ENCODE results near the gene PWWP2B. TPM values are rescaled to one million over a fixed set of nuclear protein-coding genes. Genes with fewer than 3 reads are reported as not detected.
A peak's percentile ranks its signal among the peaks of the same experiment; 100 is the strongest.

The PWWP2B gene
- total and polyA plus RNA-seq, 2 experiments from 2014 or later, result 2.3 to 12.8 TPM

GRCh38 chr10:132399117-132400035 is 2.4 kb downstream of the PWWP2B start:
- Histone ChIP-seq H2AFZ (no peak overlapping the region), H4K20me1 (replicated peaks; ENCODE audit: insufficient read depth) (no peaks in the 10 kb centered on the region), H3K79me2 (replicated peaks; ENCODE audit: insufficient read depth) (no peaks in the 10 kb centered on the region), H3K27ac (ENCODE audit: low read depth) (no peak overlapping the region), H3K27me3 (ENCODE audit: insufficient read depth) (peaks cover 6% of the 10 kb centered on the region; the same call in 1 of the 2 replicates), H3F3A (replicated peaks; ENCODE audit: low read depth) (no peaks in the 10 kb centered on the region), H3K36me3 (ENCODE audit: insufficient read depth) (no peaks in the 10 kb centered on the region), H3K4me1 (ENCODE audit: insufficient read depth) (peaks cover 7% of the 10 kb centered on the region; the same call in 1 of the 2 replicates), H3K4me2 (no peak overlapping the region), H3K4me3 (no peak overlapping the region), H3K9me2 (ENCODE audit: insufficient read depth) (no peaks in the 10 kb centered on the region)
- Mint-ChIP-seq H3K27me3 (ENCODE audit: insufficient read depth, low read depth, poor library complexity) (peaks cover 3% of the 10 kb centered on the region), H3K9me3 (no peaks in the 10 kb centered on the region), H3K4me1 (peaks cover 24% of the 10 kb centered on the region), H3K27ac (no peak overlapping the region), H3K4me3 (no peak overlapping the region; the same call in 2 of the 3 replicates), H3K36me3 (ENCODE audit: low read depth) (no peaks in the 10 kb centered on the region)
- no peak for DNase-seq (ENCODE audit: low spot score)
- no peak for ATAC-seq
- TF ChIP-seq STAT1 (IDR thresholded peaks at IDR 0.05; ENCODE audit: unreplicated experiment), result no peak
- no peak for TF ChIP-seq CREB1 (CRISPR knock-in tag; IDR thresholded peaks at IDR 0.05; ENCODE audit: low read depth)
- no peak for TF ChIP-seq CTCF (conservative IDR thresholded peaks at IDR 0.05; ENCODE audit: low read depth in 2 of 2)
- TF ChIP-seq JUNB (IDR thresholded peaks at IDR 0.05; ENCODE audit: unreplicated experiment), result no peak

GRCh38 chr10:132400041-132400546 is 3.1 kb downstream of the PWWP2B start:
- Histone ChIP-seq H3K27ac (ENCODE audit: low read depth) (no peak overlapping the region), H3K4me1 (ENCODE audit: insufficient read depth) (peaks cover 7% of the 10 kb centered on the region; the same call in 1 of the 2 replicates), H3K4me3 (no peak overlapping the region), H3K27me3 (ENCODE audit: insufficient read depth) (peaks cover 6% of the 10 kb centered on the region; the same call in 1 of the 2 replicates), H3K9me2 (ENCODE audit: insufficient read depth) (no peaks in the 10 kb centered on the region), H3F3A (replicated peaks; ENCODE audit: low read depth) (no peaks in the 10 kb centered on the region), H4K20me1 (replicated peaks; ENCODE audit: insufficient read depth) (no peaks in the 10 kb centered on the region), H2AFZ (no peak overlapping the region), H3K79me2 (replicated peaks; ENCODE audit: insufficient read depth) (no peaks in the 10 kb centered on the region), H3K4me2 (no peak overlapping the region), H3K36me3 (ENCODE audit: insufficient read depth) (no peaks in the 10 kb centered on the region)
- TF ChIP-seq JUNB (IDR thresholded peaks at IDR 0.05; ENCODE audit: unreplicated experiment) (no peak), ZNF114 (CRISPR knock-in tag; IDR thresholded peaks at IDR 0.05) (no peak), CTCF (conservative IDR thresholded peaks at IDR 0.05; ENCODE audit: low read depth in 2 of 2) (peak in 1 of 2 experiments; percentile 49; a peak in 2 of 4 replicates)
- peak; percentile 8; the same call in 1 of the 3 replicates for ATAC-seq
- Mint-ChIP-seq H3K27me3 (ENCODE audit: insufficient read depth, low read depth, poor library complexity) (peaks cover 3% of the 10 kb centered on the region), H3K27ac (no peak overlapping the region), H3K4me3 (no peak overlapping the region), H3K9me3 (no peaks in the 10 kb centered on the region), H3K4me1 (peaks cover 22% of the 10 kb centered on the region), H3K36me3 (ENCODE audit: low read depth) (no peaks in the 10 kb centered on the region)
- DNase-seq (ENCODE audit: low spot score), result no peak
